Measurements from ENCODE around the gene RHOJ. TPM values are rescaled to one million over a fixed set of nuclear protein-coding genes. Genes with fewer than 3 reads are reported as not detected.

RHOJ gene
- total RNA-seq, 2 donors from 2014 or later: 19.8 to 22.8 TPM

DNA sequence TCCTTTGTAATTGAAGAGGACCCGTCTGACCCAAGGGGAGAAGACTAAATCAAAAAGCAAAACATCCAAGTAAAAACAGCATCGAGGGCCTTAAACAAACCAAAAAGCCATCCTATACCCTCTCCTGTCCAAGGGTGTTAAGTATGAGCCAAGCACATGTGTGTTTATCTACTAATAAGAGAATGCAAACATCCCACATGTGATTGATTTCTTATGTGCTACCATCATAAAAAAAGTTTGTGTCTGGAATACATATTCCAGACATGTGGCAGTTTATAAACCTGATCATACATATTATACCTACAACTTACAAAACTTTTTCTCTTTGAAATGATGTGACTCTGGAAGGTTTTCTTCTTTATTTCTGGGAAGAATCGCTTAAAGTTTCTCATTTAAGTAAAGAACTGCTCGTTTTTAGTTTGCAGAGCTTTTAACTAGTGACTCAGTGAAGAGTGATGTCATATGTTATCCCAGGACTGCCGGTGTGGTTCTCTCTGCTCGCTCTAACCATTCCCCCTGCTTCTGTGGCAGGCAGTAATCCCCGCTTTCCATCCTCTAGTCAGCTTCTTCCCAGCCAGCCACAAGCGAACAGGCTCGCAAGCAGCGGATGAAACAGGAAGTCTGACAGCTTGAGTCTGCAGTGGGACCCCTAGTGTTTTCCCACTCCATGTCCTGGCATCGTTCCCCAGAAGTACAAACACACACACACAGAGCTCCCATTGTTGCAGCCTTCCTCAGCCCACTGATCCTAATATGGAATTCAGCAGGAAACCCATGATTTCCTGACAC is 431 bp upstream of the RHOJ start:
- intact Hi-C loops (cut with DNase I): no loop called here
- DNase-seq (ENCODE audit: low spot score): peak; percentile 84

DNA sequence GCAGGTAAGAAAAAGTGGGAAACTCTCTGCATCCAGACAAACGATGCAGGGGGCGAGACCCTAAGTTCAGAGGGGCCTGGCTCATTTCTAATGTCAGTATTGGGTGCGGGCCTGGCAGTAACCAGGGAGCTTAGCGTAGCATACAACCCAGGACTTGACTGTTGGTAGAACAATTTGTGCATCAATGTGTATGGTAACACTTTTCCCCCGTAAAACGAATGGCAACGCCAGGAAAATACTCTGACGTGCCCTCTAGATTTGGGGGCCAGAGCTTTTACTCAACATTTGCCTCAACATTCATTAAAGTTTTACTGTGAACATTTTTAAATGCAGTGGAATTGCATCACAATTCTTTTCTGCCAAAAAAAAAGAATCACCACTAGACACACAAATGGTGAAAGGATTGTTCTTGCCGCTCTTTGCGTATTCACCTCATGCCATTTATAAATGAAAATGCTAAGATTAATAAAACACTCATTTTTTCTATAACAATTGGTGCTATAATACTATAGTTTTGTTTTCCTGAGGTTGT is 867 bp downstream of the RHOJ start:
- intact Hi-C loops (cut with DNase I): no loop called here

DNA sequence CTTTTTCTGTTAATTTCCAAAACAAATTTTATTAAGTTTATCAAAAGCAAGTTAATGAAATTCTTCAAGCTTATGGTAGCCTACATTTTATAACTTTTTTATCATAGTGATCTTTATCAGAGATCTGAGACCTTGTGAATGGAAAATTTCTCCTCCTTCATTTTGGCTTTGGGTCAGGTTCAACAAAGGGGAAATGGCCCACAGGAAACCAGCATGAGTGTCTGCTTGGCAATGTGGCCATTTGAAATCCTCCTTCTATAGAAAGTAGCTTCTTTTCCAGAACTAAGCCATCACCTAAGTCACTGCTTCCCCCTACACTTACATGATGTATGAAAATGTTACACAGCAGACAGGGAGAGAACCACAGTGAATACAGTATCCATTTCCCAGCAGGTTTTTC is 1.6 kb downstream of the RHOJ start:
- intact Hi-C loops (cut with DNase I): no loop called here
- no peak for DNase-seq (ENCODE audit: low spot score)

More for the DNA sequence above, 867 bp downstream of the RHOJ start:
- no peak for DNase-seq (ENCODE audit: low spot score)

DNA sequence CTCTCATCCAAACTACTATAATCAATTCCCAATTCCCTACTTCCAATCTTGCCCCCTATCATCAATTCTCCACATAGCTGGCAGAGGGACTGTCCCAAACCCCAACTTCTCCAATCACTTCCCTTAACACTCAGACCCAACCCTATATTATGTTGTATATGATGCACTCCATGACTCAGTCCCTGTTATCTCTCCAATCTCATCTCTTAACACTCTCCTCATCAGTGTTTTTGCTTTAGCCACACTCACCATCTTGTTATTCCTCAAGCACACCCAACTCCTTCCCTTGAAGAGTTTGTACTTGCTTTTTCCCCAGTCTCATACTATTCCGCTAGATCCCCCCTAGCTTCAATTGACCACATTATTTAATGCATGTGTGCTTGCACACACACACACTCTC is 4.9 kb downstream of the RHOJ start:
- DNase-seq (ENCODE audit: low spot score): no peak
- intact Hi-C loops (cut with DNase I): no loop called here

DNA sequence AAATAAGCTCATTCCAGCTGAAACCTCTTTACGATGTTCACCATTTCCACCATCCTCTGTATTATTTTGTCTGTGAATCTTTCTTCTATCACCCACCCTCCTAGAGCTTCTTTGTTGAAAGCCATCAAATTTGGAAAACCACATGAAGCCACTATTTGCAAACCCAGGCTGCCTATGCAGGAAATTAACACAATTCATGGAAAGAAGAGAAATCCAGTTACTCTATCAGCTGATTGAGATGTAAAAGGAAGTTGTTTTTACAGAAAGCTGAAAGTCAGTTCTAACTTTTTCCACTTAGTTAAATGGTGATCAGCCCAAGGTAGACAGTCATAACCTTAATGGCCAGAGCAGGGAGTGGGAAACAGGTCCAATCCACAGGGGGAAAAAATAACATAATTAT is 6.6 kb downstream of the RHOJ start:
- DNase-seq (ENCODE audit: low spot score): no peak
- intact Hi-C loops (cut with DNase I): no loop called here

GRCh38 chr14:63212209-63212608 is 8.0 kb downstream of the RHOJ start:
- DNase-seq (ENCODE audit: low spot score): no peak
- intact Hi-C loops (cut with DNase I): no loop called here

DNA sequence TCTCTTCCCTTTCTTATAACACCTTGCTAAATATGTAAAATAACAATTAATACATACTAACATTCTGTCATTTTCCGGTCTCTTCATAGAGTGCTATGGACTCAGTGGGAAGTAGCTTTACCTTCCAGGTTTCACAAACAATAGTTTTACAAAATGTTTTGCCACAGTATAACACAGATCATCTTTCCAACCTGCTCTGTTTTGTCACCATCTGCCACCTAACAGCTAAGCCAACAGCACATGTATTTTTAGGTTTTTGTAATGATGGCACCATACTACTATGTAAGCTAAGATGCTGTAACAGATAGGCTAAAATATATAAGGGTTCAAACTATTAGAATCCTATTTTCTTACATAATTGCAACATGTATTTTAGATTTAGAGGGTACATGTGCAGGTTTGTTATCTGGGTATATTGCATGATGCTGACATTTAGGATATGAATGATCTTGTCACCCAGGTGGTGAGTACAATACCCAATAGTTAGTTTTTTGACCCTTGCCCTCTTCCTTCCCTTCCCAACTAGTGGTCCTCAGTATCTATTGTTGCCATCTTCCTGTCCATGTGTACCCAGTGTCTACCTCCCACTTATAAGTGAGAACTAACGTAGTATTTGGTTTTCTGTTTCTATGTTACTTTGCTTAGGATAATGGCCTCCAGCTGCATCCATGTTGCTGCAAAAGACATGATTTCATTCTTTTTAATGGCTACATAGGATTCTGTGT is 8.7 kb downstream of the RHOJ start:
- intact Hi-C loops (cut with DNase I): no loop called here
- DNase-seq (ENCODE audit: low spot score): no peak

DNA sequence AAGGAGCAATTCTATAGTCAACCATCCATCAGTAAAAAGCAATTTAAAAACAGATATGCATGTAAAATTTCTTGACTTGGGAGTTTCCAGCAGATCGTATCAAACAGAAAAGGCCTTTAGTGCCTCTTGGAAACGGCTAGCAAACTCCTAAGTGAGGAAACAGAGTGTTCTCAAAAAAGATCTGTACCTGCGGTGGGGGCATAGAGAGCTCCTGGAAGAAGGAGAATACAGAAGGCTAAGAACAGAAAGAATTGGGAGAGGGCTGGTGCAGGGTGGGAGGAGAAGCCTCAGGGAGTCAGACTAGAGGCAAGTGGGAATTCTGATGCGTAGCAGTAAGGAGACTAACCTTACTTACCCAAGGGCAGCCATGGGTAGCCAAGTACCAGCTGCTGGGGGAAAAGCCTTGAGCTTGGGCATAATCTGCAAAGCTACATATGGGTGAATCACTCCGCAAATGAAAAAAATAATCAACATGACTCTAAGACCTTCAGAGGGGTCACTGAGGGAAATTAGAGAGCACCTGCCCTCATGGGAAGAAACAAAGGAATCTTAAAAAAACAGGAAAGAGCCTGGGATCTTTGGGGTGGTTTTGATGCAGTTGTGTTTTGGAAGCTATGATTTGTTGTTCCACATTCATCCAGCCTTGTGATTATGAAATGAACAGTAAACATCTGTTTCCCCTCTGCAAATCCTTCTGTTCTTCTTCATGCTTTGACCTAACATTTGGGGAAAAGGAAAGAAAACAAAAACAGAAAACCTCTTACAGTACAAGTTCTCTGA is 10.4 kb downstream of the RHOJ start:
- intact Hi-C loops (cut with DNase I): no loop called here
- DNase-seq (ENCODE audit: low spot score): no peak

DNA sequence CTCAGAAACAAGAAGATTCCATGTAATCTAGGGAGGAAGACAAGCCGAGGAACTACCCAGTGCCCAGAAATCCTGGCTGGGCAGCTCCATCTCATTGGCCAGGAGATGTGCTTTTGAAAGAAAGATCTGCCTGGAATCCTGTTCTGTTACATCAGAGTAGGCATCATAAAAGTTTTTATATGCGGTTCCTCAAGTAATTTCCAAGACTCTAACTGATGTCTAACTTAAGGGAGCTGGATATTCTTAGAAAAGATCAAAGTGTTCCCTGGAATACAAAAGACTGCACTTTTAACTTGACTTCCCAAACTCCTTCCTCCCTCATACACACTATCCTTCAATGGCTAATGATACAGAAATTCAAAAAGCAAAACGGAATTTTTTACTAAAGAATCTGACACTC is 16.3 kb downstream of the RHOJ start:
- no peak for DNase-seq (ENCODE audit: low spot score)
- intact Hi-C loops (cut with DNase I): no loop called here

- intact Hi-C loops (cut with DNase I): no loop called here
- DNase-seq (ENCODE audit: low spot score): no peak
Observed at GRCh38 chr14:63223596-63223995, 19.4 kb downstream of the RHOJ start.

DNA sequence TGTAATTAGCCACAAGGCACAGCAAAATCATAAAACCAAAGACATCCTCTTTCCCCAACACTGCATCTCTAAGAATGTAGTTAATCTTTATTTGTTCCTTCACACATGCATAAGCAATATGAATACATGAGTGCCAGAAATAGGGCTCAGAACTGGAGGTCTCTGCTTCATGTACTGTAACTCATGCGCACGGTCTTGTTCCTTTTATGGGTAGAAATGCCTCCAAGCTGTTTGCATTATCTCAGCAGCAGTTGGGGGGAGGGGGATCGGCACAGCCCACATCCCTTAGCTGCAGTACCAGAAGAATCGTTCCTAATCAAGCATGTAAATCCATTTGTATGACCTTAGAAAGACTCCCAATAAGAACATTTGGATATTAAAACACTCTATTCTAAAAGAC is 20.0 kb downstream of the RHOJ start:
- intact Hi-C loops (cut with DNase I): no loop called here
- DNase-seq (ENCODE audit: low spot score): no peak

- intact Hi-C loops (cut with DNase I): no loop called here
- DNase-seq (ENCODE audit: low spot score): no peak
Observed at GRCh38 chr14:63228217-63228616, 24.0 kb downstream of the RHOJ start.

- no peak for DNase-seq (ENCODE audit: low spot score)
- intact Hi-C loops (cut with DNase I): no loop called here
Observed at GRCh38 chr14:63229330-63230059, 25.3 kb downstream of the RHOJ start.

- no peak for DNase-seq (ENCODE audit: low spot score)
- intact Hi-C loops (cut with DNase I): no loop called here
Observed at GRCh38 chr14:63231766-63232165, 27.5 kb downstream of the RHOJ start.

GRCh38 chr14:63237791-63238190 is 33.5 kb downstream of the RHOJ start:
- no peak for DNase-seq (ENCODE audit: low spot score)
- intact Hi-C loops (cut with DNase I): no loop called here

DNA sequence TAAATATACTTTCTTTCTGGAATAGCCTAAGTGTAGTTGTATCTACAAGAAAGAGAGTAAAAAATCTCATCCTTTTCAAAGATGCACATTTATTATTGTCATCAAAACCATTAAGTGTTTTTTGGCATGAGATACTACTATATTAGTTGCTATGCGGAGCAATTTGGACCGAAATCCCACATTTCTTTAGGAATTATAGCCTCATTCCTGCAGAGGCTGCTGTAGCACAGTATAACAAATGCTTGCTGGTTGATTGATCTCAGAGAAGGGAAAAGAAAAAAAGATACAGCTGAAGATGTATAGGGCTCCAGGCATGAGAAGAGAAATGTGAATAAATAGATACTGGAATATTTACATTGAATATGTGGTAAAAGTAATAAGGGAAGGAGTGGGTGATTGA is 36.0 kb downstream of the RHOJ start:
- no peak for DNase-seq (ENCODE audit: low spot score)
- intact Hi-C loops (cut with DNase I): no loop called here

- intact Hi-C loops (cut with DNase I): no loop called here
Observed at GRCh38 chr14:63241096-63241495, 36.9 kb downstream of the RHOJ start.

DNA sequence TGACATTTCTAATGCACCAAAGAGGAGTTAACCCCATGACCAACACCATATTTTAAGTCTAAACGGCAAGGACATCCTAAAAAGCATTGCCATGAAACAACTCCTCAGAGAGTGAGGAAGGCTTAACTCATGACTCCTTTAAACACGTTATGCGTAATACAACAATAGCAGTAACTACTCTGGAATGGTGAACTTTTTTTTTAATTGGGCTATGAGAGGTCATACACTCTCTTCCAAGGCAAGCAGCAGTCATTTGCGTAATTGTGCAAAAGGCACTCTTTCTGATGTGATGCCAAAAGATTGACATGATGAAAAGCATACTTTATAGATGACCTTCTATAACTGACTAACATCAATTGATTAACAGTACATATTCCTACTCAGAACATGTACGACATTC is 39.4 kb downstream of the RHOJ start:
- intact Hi-C loops (cut with DNase I): no loop called here
- DNase-seq (ENCODE audit: low spot score): no peak

More at GRCh38 chr14:63241096-63241495, 36.9 kb downstream of the RHOJ start:
- DNase-seq (ENCODE audit: low spot score): no peak

DNA sequence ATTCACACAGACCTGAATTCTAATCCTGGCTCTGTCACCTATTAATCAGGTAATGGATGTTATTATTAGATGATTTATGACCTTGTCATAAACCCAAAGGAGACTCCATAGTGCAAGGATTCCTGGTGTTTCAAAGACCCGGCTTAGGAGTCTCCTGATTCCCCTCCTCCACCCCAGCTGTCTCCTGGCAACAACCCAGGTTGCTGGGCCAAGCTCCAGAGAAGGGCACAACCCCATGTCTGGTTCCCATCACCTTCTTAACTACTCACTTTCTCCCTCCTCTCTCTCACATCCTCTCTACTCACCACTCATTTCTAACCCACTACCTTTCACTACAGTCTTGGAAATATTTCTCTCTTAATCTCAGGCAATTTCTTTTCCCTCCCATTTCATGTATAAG is 41.6 kb downstream of the RHOJ start:
- intact Hi-C loops (cut with DNase I): no loop called here
- DNase-seq (ENCODE audit: low spot score): no peak

Measured in posterior vena cava (tissue), 2 donors.